Uterus (tissue), 4 donors: ENCODE results near the gene TLK1. TPM values are rescaled to one million over a fixed set of nuclear protein-coding genes. Genes with fewer than 3 reads are reported as not detected.

Source experiments
- DNase-seq, 2 donors: peaks; one replicate each; pipeline ENCODE4 v3.0.0-alpha.2; 2019 to 2020
- H3K27ac ChIP-seq, 2 donors: fragments of 200-600 bp; sonication (generic); 1 replicate in 1 of 2; 2 replicates in 1 of 2; pipeline ENCODE4 v1.5.1; 2016 to 2018
- H3K27me3 ChIP-seq, 2 donors: fragments of 200-600 bp; sonication (generic); one replicate each; pipeline ENCODE4 v1.5.1; 2018 to 2019; ENCODE audit warnings: control low read depth in 1 of 2
- H3K36me3 ChIP-seq, 2 donors: fragments of 200-600 bp; sonication (generic); one replicate each; pipeline ENCODE4 v1.5.1; 2019; ENCODE audit warnings: control low read depth in 1 of 2
- H3K4me1 ChIP-seq, 2 donors: fragments of 200-600 bp; sonication (generic); one replicate each; pipeline ENCODE4 v1.5.1; 2018 to 2019; ENCODE audit warnings: control low read depth in 1 of 2
- H3K4me3 ChIP-seq, 2 donors: fragments of 200-600 bp; sonication (generic); 1 replicate in 1 of 2; 2 replicates in 1 of 2; pipeline ENCODE4 v1.5.1; 2018 to 2019; ENCODE audit warnings: mild to moderate bottlenecking in 1 of 2
- H3K9me3 ChIP-seq, 2 donors: fragments of 200-600 bp; sonication (generic); one replicate each; pipeline ENCODE4 v1.5.1; 2019; ENCODE audit warnings: control low read depth in 1 of 2
- POLR2A ChIP-seq, 2 donors: fragments of 450-650 bp; IDR thresholded peaks; one replicate each; pipeline ENCODE4 v1.6.1; 2016; ENCODE audit warnings: antibody characterized with exemption in 2 of 2, mild to moderate bottlenecking in 1 of 2, moderate library complexity in 1 of 2
- intact Hi-C: fragments of 100-400 bp; cut with DNase I; formaldehyde crosslinking; loops from one replicate; pipeline ENCODE4 v1.15.1; 2023; ENCODE audit warnings: low total_unique reads
- total RNA-seq, 4 donors: library from RNA; depleted of rRNA in 3 of 4; stranded (reverse); fragments of >200 nt in 3 of 4; gene quantifications; one replicate each; pipeline versions ENCODE4 v1.1.0 to v1.2.4, GENCODE V29; 2014 to 2023
- TF ChIP-seq, protein P1 (sequence below), 4 experiments: fragments of 200-600 bp in 2 of 4; fragments of 450-650 bp in 2 of 4; sonication (generic) in 2 of 4; IDR thresholded peaks; one replicate each; pipeline ENCODE4 v1.5.1; 2016 to 2019; ENCODE audit warnings: antibody characterized with exemption in 4 of 4, mild to moderate bottlenecking in 2 of 4, moderate library complexity in 1 of 4
- donor health status: DM: yes; HTN: yes; CAD: no.

Gene TLK1
- total RNA-seq, 4 donors from 2014 or later, result 24.4 to 77.3 (median 36.1) TPM

DNA sequence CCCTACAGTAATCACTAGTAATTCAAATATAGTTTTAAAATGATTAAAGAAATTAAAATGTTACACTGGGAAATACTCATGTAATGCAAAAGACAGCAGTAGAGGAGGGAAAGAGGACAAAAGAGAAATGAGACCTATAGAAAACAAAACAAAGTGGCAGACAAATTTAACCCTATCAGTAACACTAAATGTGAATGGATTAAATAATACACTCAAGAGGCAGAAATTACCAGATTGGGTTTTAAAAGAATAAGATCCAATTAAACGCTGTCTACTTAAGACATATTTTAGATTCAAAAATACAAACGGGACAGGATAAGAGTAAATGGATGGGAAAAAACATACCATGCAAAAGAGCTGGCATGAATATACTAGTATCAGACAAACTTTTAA is 17.0 kb downstream of the TLK1 start:
- intact Hi-C loops, result no loop called here
- Histone ChIP-seq H3K27me3 (no peaks in the 10 kb centered on the region), H3K9me3 (no peaks in the 10 kb centered on the region), H3K4me1 (no peaks in the 10 kb centered on the region), H3K4me3 (no peak overlapping the region), H3K36me3 (no peaks in the 10 kb centered on the region), H3K27ac (no peak overlapping the region)
- no peak for TF ChIP-seq POLR2A (IDR thresholded peaks at IDR 0.05)
- no peak for DNase-seq

DNA sequence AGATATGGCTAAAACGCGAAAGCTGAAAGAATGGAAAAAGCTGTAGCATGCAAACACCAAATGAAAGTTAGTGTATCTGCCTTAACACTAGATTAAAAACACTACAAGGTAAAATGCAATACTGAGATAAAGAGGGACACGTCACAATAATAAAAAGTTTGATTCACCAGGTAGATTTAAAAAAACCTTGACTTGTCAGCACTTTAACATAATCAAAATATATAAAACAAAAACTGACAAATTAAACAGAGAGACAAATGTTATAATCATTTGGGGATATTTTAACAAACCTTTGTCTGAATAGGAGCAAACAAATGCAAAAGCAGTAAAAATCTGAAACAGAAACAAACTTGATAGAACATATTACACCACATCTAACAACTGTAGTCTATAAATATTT is 18.3 kb downstream of the TLK1 start:
- intact Hi-C loops, result no loop called here
- H3K27ac ChIP-seq, result no peak overlapping the region
- H3K36me3 ChIP-seq, result no peaks in the 10 kb centered on the region
- no peak for DNase-seq
- TF ChIP-seq, protein P1, sequence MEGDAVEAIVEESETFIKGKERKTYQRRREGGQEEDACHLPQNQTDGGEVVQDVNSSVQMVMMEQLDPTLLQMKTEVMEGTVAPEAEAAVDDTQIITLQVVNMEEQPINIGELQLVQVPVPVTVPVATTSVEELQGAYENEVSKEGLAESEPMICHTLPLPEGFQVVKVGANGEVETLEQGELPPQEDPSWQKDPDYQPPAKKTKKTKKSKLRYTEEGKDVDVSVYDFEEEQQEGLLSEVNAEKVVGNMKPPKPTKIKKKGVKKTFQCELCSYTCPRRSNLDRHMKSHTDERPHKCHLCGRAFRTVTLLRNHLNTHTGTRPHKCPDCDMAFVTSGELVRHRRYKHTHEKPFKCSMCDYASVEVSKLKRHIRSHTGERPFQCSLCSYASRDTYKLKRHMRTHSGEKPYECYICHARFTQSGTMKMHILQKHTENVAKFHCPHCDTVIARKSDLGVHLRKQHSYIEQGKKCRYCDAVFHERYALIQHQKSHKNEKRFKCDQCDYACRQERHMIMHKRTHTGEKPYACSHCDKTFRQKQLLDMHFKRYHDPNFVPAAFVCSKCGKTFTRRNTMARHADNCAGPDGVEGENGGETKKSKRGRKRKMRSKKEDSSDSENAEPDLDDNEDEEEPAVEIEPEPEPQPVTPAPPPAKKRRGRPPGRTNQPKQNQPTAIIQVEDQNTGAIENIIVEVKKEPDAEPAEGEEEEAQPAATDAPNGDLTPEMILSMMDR (IDR thresholded peaks at IDR 0.05), result no peak
- no peak for TF ChIP-seq POLR2A (IDR thresholded peaks at IDR 0.05)
- H3K4me3 ChIP-seq, result no peak overlapping the region
- H3K4me1 ChIP-seq, result no peaks in the 10 kb centered on the region
- H3K27me3 ChIP-seq, result no peaks in the 10 kb centered on the region
- no peaks in the 10 kb centered on the region for H3K9me3 ChIP-seq

DNA sequence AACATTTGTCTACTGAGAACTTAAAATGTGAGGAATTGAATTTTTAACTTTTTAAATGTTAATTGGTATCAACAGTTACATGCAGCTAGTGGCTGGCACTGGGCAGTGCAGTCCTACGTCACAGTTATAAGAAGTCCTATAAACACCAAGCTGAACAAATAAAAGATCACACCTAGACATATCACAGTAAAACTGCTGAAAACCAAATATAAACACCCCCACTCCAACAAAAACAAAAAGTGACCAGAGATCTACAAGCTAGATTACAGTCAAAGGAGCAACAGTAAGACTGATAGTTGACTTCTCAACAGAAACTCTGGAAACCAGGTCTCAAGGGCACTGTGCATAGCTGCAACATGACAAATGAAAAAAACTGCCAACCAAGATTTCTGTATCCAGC is 19.4 kb downstream of the TLK1 start:
- no peaks in the 10 kb centered on the region for H3K27me3 ChIP-seq
- no peaks in the 10 kb centered on the region for H3K36me3 ChIP-seq
- H3K4me1 ChIP-seq, result no peaks in the 10 kb centered on the region
- no peak for DNase-seq
- intact Hi-C loops, result no loop called here
- H3K4me3 ChIP-seq, result no peak overlapping the region
- no peaks in the 10 kb centered on the region for H3K9me3 ChIP-seq
- no peak for TF ChIP-seq POLR2A (IDR thresholded peaks at IDR 0.05)
- TF ChIP-seq, protein P1 (IDR thresholded peaks at IDR 0.05), result no peak
- no peak overlapping the region for H3K27ac ChIP-seq

DNA sequence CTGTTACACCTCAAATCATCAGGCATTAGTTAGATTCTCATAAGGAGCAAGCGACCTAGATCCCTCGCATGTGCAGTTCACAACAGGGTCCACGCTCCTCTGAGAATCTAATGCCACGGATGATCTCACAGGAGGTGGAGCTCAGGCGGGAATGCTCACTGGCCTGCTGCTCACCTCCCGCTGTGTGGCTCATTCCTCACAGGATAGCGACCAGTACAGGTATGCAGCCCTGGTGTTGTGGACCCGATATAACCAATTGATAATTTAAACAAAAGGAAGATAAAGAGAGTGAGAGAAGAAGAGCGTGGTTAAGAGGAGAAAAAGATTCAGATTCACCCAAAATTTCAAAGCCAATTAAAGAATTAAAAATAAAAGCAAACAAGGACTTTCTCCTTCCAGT is 20.8 kb downstream of the TLK1 start:
- H3K4me3 ChIP-seq, result no peak overlapping the region
- no peaks in the 10 kb centered on the region for H3K27me3 ChIP-seq
- no peaks in the 10 kb centered on the region for H3K36me3 ChIP-seq
- no peak for TF ChIP-seq POLR2A (IDR thresholded peaks at IDR 0.05)
- TF ChIP-seq, protein P1 (IDR thresholded peaks at IDR 0.05), result no peak
- H3K9me3 ChIP-seq, result no peaks in the 10 kb centered on the region
- intact Hi-C loops, result no loop called here
- no peak for DNase-seq
- H3K27ac ChIP-seq, result no peak overlapping the region
- H3K4me1 ChIP-seq, result no peaks in the 10 kb centered on the region

DNA sequence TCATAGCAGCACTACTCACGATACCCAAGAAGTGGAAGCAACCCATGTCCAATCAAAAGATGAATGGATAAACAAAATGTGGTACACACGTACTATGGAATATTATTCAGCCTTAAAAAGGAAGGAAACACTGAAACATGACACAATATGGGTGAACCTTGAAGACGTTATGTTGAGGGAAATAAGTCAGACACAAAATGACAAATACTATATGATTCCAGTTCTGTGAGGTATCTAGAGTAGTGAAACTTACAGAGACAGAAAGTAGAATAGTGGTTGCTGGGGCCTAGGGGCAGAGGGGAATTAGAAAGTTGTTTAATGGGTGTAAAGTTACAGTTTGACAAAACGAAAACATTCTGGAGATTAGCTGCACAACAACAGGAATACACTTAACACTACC is 24.7 kb downstream of the TLK1 start:
- no peaks in the 10 kb centered on the region for H3K27me3 ChIP-seq
- H3K4me3 ChIP-seq, result no peak overlapping the region
- intact Hi-C loops, result no loop called here
- TF ChIP-seq POLR2A (IDR thresholded peaks at IDR 0.05), result no peak
- TF ChIP-seq, protein P1 (IDR thresholded peaks at IDR 0.05), result no peak
- no peak overlapping the region for H3K27ac ChIP-seq
- H3K4me1 ChIP-seq, result peaks cover 0 to 3% of the 10 kb centered on the region in 2 donors
- H3K9me3 ChIP-seq, result no peaks in the 10 kb centered on the region
- DNase-seq, result no peak
- H3K36me3 ChIP-seq, result no peaks in the 10 kb centered on the region

DNA sequence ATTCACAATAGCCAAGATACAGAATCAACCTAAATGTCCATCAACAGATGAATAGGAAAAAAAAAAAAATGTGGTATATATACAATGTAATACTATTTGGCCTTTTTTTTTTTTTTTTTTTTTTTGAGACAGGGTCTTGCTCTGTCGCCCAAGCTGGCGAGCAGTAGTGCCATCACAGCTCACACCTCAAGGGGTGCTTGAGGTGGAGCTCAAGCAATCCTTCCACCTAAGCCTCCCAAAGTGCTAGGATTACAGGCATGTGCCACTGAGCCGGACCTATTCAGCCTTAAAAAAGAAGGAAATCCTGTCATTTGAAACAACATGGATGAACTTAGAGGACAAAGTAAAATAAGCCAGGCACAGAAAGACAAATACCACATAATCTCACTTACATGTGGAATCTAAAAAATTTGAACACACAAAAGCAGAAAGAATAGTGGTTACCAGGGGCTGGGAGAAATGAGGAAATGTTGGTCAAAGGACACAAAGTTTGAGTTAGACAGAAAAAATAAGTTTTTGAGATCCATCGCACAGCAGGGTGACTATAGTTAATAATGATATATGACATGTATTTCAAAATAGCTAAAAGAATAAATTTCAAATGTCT is 26.0 kb downstream of the TLK1 start:
- intact Hi-C loops, result no loop called here
- Histone ChIP-seq H3K9me3 (no peaks in the 10 kb centered on the region), H3K36me3 (no peaks in the 10 kb centered on the region), H3K27me3 (no peaks in the 10 kb centered on the region), H3K4me3 (no peak overlapping the region), H3K27ac (no peak overlapping the region), H3K4me1 (peaks cover 0 to 3% of the 10 kb centered on the region in 2 donors)
- no peak for DNase-seq
- no peak for TF ChIP-seq POLR2A (IDR thresholded peaks at IDR 0.05)
- TF ChIP-seq, protein P1 (IDR thresholded peaks at IDR 0.05), result no peak
